Fibroblast of pulmonary artery (primary cell): ENCODE results near the gene CLEC4G.
A peak's percentile ranks its signal among the peaks of the same experiment; 100 is the strongest.

ENCODE experiments used
- DNase-seq: peaks from one replicate; pipeline ENCODE4 v3.0.0-alpha.2; 2010; ENCODE audit warnings: low read depth
- H3K4me3 ChIP-seq: replicated peaks from 2 replicates; pipeline ENCODE4 v1.5.1; 2011; ENCODE audit warnings: low read depth, mild to moderate bottlenecking, control low read depth, low read length, moderate library complexity
- TF ChIP-seq, protein P1 (sequence below): IDR thresholded peaks from 2 replicates; pipeline ENCODE4 v1.5.1; 2011; ENCODE audit warnings: mild to moderate bottlenecking, control low read depth, low read length, inconsistent platforms; ENCODE audit errors: missing control alignments

Gene CLEC4G

DNA sequence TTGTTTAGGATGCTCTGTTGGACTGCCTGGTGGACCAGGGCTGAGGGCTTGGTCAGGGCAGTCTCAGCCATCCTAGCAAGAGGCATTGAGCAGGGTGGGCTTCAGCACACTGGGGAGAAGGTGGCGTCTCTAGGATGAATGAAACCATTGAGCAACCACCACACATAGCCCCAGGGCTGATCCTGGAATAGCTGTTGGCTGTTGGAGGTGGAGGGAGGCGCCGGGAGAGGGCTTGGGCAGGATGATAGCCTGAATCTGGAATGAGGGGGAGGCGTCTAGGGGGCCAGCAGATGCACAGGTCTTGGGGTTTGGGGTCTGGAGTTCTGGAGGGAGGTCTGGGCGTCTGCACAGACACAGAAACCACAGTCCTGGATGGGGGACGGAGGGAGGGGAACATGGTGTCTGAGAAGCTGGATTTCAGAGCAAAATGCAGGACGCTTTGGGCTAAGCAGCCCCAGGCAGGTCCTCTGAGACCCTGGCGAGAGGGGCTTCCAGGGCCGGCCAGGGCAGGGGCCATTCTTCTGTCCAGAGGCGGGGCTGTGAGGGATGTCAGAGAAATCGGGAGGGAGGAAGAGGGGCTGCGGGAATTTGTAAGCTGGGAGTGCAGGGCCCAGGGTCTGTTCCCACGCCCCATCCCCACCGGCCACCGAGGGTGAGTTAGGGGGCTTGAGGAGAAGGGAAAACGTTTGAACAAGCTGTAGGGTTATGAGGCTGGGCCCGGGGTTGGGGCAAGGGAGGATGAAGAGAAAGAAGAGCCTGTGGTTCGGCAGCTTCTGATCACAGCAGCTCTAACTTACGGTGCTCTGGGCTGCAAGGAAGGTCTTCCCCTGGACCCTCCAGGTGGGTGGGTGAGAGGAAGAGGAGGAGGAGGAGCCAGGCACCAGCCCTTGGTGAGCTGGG lies 46.1 kb downstream of the CLEC4G start:
- no peak overlapping the region for H3K4me3 ChIP-seq
- no peak for DNase-seq
- TF ChIP-seq, protein P1, sequence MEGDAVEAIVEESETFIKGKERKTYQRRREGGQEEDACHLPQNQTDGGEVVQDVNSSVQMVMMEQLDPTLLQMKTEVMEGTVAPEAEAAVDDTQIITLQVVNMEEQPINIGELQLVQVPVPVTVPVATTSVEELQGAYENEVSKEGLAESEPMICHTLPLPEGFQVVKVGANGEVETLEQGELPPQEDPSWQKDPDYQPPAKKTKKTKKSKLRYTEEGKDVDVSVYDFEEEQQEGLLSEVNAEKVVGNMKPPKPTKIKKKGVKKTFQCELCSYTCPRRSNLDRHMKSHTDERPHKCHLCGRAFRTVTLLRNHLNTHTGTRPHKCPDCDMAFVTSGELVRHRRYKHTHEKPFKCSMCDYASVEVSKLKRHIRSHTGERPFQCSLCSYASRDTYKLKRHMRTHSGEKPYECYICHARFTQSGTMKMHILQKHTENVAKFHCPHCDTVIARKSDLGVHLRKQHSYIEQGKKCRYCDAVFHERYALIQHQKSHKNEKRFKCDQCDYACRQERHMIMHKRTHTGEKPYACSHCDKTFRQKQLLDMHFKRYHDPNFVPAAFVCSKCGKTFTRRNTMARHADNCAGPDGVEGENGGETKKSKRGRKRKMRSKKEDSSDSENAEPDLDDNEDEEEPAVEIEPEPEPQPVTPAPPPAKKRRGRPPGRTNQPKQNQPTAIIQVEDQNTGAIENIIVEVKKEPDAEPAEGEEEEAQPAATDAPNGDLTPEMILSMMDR, result no peak

DNA sequence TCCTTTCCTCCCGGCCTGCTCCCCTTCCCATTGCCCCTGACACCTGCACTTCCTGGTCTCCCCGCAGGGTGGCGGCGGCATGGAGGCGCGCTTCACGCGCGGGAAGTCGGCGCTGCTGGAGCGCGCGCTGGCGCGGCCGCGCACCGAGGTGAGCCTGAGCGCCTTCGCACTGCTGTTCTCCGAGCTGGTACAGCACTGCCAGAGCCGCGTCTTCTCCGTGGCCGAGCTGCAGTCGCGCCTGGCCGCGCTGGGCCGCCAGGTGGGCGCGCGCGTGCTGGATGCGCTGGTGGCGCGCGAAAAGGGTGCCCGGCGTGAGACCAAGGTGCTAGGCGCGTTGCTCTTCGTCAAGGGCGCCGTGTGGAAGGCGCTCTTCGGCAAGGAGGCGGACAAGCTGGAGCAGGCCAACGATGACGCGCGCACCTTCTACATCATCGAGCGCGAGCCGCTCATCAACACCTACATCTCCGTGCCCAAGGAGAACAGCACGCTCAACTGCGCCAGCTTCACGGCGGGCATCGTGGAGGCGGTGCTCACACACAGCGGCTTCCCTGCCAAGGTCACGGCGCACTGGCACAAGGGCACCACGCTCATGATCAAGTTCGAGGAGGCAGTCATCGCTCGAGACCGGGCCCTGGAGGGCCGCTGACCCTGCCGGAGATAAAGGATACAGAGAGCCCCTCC lies 49.6 kb downstream of the CLEC4G start:
- DNase-seq, result no peak
- peak overlapping the region; percentile 94 for H3K4me3 ChIP-seq
- TF ChIP-seq, protein P1, result no peak

DNA sequence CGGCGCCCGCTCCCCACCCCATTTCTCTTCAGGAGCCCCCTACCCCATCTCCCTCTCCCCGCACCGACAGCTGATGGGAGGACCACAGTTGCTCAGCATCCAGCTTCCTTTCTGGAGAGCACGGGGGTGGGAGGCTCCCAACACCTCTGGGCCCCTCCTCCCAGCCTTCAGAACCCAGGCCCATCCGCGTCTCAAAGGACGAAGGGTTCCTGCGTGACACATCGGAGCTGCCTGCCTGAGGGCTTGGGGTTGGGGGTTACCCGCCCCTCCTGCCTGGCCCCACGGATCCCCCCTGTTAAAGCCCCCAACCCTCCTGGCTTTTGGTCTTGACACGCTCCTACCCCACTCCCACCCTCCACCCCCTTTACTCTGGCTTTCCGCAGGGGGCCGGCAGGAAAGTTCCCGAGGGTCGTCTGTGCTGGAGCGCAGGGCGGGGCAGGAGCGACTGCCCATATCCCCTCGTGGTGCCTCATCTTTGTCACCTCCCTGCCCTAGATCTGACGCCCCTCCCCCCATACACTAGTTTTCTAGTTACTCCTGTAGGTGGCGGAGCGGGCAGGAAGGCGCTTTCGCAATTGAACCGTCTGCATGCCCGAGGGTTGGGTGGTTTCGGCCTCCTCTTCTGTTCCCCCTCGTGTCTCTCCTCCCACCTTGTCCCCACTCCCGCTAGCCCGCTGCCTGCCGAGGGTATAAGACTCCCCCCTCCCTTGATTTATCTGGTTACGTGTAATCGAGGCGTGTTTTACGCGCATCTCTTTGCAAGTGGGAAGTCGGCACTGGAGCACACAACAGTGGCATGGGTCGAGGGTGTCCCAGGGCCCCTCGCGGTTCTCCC lies 50.4 kb downstream of the CLEC4G start:
- peak overlapping the region; percentile 94 for H3K4me3 ChIP-seq
- TF ChIP-seq, protein P1, result peak; percentile 66
- peak; percentile 80 for DNase-seq

DNA sequence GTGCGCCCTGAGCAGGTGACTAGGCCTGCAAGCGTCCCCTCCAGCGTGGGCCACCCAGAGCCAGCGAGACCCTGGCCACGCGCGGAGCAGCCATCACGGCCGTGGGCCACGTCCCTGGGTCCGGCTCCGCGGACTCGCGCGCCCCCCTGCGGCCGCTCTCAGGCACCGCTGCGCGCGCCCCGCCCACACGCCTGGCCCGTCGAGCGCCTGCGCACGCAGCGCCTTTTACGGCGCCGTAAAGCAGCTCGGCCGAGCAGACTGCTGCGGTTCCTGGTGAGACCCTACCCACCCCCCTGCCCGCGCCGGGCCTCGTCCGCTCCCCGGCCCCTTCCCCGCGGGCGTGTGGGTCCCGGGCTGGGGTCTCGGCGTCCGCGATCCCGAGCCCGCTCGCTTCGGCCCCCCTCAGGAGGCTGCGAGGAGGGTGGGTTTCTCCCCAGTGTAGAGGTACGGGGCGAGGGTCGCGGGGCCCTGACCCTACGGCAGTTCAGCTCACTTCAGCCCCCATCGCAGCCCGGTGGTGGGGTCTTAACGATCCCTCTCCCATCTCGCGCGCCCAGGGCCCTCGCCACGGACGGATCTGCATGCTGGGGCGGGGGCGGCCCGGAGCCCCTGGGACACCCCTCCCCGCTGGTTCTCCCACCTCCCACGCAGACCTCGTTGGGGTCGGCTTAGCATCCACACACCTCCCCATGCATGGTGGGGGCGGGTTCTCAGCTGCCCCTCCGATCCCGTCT lies 51.1 kb downstream of the CLEC4G start, which contains the start of gene TRAPPC5:
TSS of gene TRAPPC5 (plus strand) at position 228 of the 734 bp plus-strand sequence. CDS start 1,421 bp downstream, outside the sequence.
- H3K4me3 ChIP-seq, result peak within 1 kb of the TSS; percentile 94
- peak; percentile 84 for DNase-seq

DNA sequence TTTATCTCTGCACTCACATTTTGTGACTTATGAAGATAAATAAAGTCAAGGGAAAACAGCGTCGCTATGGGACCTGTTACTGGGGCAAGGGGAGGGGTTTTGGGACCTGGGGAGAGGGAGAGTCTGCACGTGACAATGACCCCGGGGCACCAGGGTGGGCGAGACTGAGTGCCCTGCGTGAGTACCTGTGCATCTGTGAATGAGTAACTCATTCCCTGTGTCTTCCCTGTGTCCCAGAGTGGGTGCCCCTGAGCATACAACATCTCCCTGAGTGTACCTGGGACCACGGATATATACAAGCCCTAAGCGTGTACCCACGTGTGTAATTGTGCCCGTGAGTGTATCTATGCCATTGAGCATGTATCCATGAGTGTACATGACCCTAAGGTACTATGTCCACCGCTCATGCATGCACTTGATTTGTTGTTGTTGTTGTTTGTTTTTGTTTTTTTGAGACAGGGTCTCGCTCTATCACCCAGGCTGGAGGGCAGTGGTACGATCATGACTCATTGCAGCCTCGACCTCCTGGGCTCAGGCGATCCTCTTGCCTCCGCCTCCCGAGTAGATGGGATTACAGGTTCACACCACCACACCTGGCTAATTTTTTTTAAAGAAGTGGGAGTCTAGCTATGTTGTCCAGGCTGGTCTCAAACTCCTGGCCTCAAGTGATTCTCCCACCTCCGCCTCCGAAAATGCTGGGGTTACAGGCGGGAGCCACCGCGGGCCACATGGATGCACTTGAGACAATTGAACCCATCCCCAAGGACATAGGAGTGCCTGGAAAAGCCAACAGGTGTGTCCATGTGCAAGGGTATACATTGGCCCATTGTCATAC lies 51.9 kb downstream of the CLEC4G start:
- TF ChIP-seq, protein P1, result no peak
- H3K4me3 ChIP-seq, result peak overlapping the region; percentile 2
- no peak for DNase-seq

More for the DNA sequence above, 51.1 kb downstream of the CLEC4G start, which contains the start of gene TRAPPC5:
- TF ChIP-seq, protein P1, result peak; percentile 30
